Spleen (tissue), 11 donors: ENCODE measurements around the gene TRAF3IP3. TPM values are rescaled to one million over a fixed set of nuclear protein-coding genes. Genes with fewer than 3 reads are reported as not detected.
A peak's percentile ranks its signal among the peaks of the same experiment; 100 is the strongest.

ENCODE experiments used
- DNase-seq: peaks from one replicate; pipeline ENCODE4 v3.0.0-alpha.2; 2020
- H3K27ac ChIP-seq, 8 donors: fragments of 200-600 bp; sonication (generic) in 7 of 8; 1 replicate in 4 of 8; 2 replicates in 4 of 8; pipeline versions ENCODE4 v1.5.0 to v1.8.0; 2016 to 2021; ENCODE audit warnings: inconsistent platforms in 4 of 8, mild to moderate bottlenecking in 4 of 8, moderate library complexity in 1 of 8
- H3K27me3 ChIP-seq, 7 donors: fragments of 200-600 bp; sonication (generic) in 6 of 7; replicated peaks in 1 of 7; 1 replicate in 4 of 7; 2 replicates in 3 of 7; pipeline versions ENCODE4 v1.5.0 to v1.8.0; 2016 to 2021; ENCODE audit warnings: inconsistent platforms in 3 of 7, mild to moderate bottlenecking in 1 of 7
- H3K36me3 ChIP-seq, 6 donors: fragments of 200-600 bp; sonication (generic) in 5 of 6; 1 replicate in 4 of 6; 2 replicates in 2 of 6; pipeline versions ENCODE4 v1.5.0 to v1.8.0; 2016 to 2021; ENCODE audit warnings: inconsistent platforms in 2 of 6
- H3K4me1 ChIP-seq, 6 donors: fragments of 200-600 bp; sonication (generic) in 5 of 6; 1 replicate in 3 of 6; 2 replicates in 3 of 6; pipeline versions ENCODE4 v1.5.0 to v1.8.0; 2016 to 2021; ENCODE audit warnings: inconsistent platforms in 3 of 6
- H3K4me3 ChIP-seq, 8 donors: fragments of 200-600 bp; sonication (generic) in 7 of 8; 1 replicate in 4 of 8; 2 replicates in 4 of 8; pipeline versions ENCODE4 v1.5.0 to v1.8.0; 2016 to 2021; ENCODE audit warnings: inconsistent platforms in 4 of 8, mild to moderate bottlenecking in 4 of 8, moderate library complexity in 2 of 8
- H3K9me3 ChIP-seq, 8 donors: fragments of 200-600 bp; sonication (generic) in 7 of 8; 1 replicate in 4 of 8; 2 replicates in 4 of 8; pipeline versions ENCODE4 v1.5.0 to v1.8.0; 2016 to 2021; ENCODE audit warnings: inconsistent platforms in 4 of 8
- CTCF ChIP-seq, 11 experiments: fragments of 200-600 bp in 7 of 11; fragments of 450-650 bp in 4 of 11; sonication (generic) in 4 of 11; IDR thresholded peaks in 8 of 11; conservative IDR thresholded peaks in 3 of 11; 1 replicate in 7 of 11; 2 replicates in 4 of 11; pipeline versions ENCODE4 v1.4.0 to v1.8.0; 2016 to 2021; ENCODE audit warnings: antibody characterized with exemption in 11 of 11, inconsistent platforms in 4 of 11, mild to moderate bottlenecking in 1 of 11
- POLR2A ChIP-seq, 3 donors: fragments of 450-650 bp; IDR thresholded peaks; one replicate each; pipeline ENCODE4 v1.5.1; 2017; ENCODE audit warnings: antibody characterized with exemption in 3 of 3, mild to moderate bottlenecking in 1 of 3
- POLR2AphosphoS5 ChIP-seq, 3 donors: sonication (generic); formaldehyde crosslinking; IDR thresholded peaks; one replicate each; pipeline ENCODE4 v1.5.1; 2017; ENCODE audit warnings: antibody characterized with exemption in 3 of 3
- WGBS, 5 donors: extraction: QIAGEN DNeasy Blood & Tissue Kit in 3 of 5; methylation state at CpG; one replicate each; pipeline versions ENCODE4 v1.1.5 to v1.1.7; 2013 to 2018; 5-methylcytosine and 5-hydroxymethylcytosine counted together
- intact Hi-C: fragments of 100-400 bp; cut with DNase I; formaldehyde crosslinking; loops from one replicate; pipeline ENCODE4 v1.15.0; 2023; ENCODE audit warnings: low total_unique reads
- polyA plus RNA-seq, 3 donors: library from polyadenylated mRNA; stranded (reverse); fragments of 200-250 nt; gene quantifications; one replicate each; pipeline ENCODE4 v1.2.1, GENCODE V29; 2013
- total RNA-seq, 7 donors: library from RNA; depleted of rRNA in 3 of 7; stranded (reverse); fragments of >200 nt in 3 of 7; fragmentation: NEBNext Ultra II Directional in 4 of 7; extraction: Animal tissue kit (Norgen Biotek cat#: 25700) in 4 of 7; gene quantifications; one replicate each; pipeline versions ENCODE4 v1.1.0 to v1.2.1, GENCODE V29; 2016 to 2021
- donor health status: healthy with polysubstance abuse.
- donor health status: DM: no; HTN: no; CAD: no; lungs with moderate emphysema.
- donor health status: DM: no; HTN: no; CAD: no.
- donor health status: Bipolar disorder and iron deficiency.
- donor health status: healthy.
- donor health status: DM: no; HTN: no; CAD: no.
- donor health status: DM: yes; HTN: yes; CAD: no.

TRAF3IP3 gene
- total and polyA plus RNA-seq, 10 donors, result 95.4 to 189 (median 108) TPM

GRCh38 chr1:209810783-209811182 is 54.9 kb downstream of the TRAF3IP3 start:
- TF ChIP-seq POLR2A (IDR thresholded peaks at IDR 0.05) (no peak), POLR2AphosphoS5 (IDR thresholded peaks at IDR 0.05) (no peak), CTCF (IDR thresholded peaks at IDR 0.05 in 8 of 11, conservative IDR thresholded peaks at IDR 0.05 in 3 of 11) (no peak)
- Histone ChIP-seq H3K27ac (no peak overlapping the region), H3K4me3 (no peak overlapping the region), H3K27me3 (peaks cover 0 to 3% (median 0%) of the 10 kb centered on the region in 7 donors), H3K9me3 (no peaks in the 10 kb centered on the region), H3K4me1 (peaks cover 0 to 11% (median 7%) of the 10 kb centered on the region in 6 donors), H3K36me3 (no peaks in the 10 kb centered on the region)
- intact Hi-C loops, result no loop called here
- no peak for DNase-seq
- WGBS, 5 donors, result 77 to 93% (median 89%) methylated on average over 5 of the region's 5 CpGs

GRCh38 chr1:209813902-209814301 is 58.0 kb downstream of the TRAF3IP3 start:
- H3K4me3 ChIP-seq, result no peak overlapping the region
- no peaks in the 10 kb centered on the region for H3K4me1 ChIP-seq
- WGBS, 5 donors, result 81 to 94% (median 83%) methylated on average over 4 of the region's 4 CpGs
- H3K27me3 ChIP-seq, result peaks cover 0 to 6% (median 0%) of the 10 kb centered on the region in 7 donors
- intact Hi-C loops, result no loop called here
- TF ChIP-seq POLR2AphosphoS5 (IDR thresholded peaks at IDR 0.05), result no peak
- no peak for TF ChIP-seq CTCF (IDR thresholded peaks at IDR 0.05 in 8 of 11, conservative IDR thresholded peaks at IDR 0.05 in 3 of 11)
- TF ChIP-seq POLR2A (IDR thresholded peaks at IDR 0.05), result no peak
- H3K27ac ChIP-seq, result no peak overlapping the region
- no peaks in the 10 kb centered on the region for H3K36me3 ChIP-seq
- DNase-seq, result no peak
- H3K9me3 ChIP-seq, result no peaks in the 10 kb centered on the region

GRCh38 chr1:209815490-209815889 is 59.6 kb downstream of the TRAF3IP3 start:
- intact Hi-C loops, result no loop called here

DNA sequence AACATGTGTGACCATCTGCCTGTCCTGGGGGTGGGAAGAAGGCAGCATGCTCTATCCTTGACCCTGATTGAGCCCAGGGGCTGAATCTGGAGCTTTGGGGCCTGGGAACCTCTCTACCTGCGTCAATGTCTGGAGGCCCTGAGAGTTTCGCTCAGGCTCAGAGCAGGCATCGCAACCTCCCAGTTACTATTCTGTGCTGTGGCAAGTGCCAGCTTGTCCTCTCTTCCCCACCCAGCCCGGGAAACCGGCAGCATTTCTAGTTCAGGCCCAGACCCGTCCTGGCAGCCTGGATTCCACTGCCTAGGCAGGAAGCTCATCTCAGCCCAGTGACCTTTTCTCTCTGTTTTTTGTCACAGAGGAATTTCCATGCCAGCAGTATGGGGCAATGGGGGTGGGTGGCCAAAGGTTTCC is 60.1 kb downstream of the TRAF3IP3 start:
- WGBS, 5 donors, result 62 to 81% (median 76%) methylated on average over 5 to 6 of the region's 6 CpGs
- intact Hi-C loops, result no loop called here
- DNase-seq, result no peak

More at GRCh38 chr1:209815490-209815889, 59.6 kb downstream of the TRAF3IP3 start:
- TF ChIP-seq POLR2AphosphoS5 (IDR thresholded peaks at IDR 0.05), result no peak
- no peak for TF ChIP-seq POLR2A (IDR thresholded peaks at IDR 0.05)
- TF ChIP-seq CTCF (IDR thresholded peaks at IDR 0.05 in 8 of 11, conservative IDR thresholded peaks at IDR 0.05 in 3 of 11), result no peak
- DNase-seq, result no peak
- H3K4me1 ChIP-seq, result no peaks in the 10 kb centered on the region
- H3K9me3 ChIP-seq, result no peaks in the 10 kb centered on the region
- H3K27me3 ChIP-seq, result peaks cover 0 to 21% (median 5%) of the 10 kb centered on the region in 7 donors
- no peak overlapping the region for H3K4me3 ChIP-seq
- no peaks in the 10 kb centered on the region for H3K36me3 ChIP-seq
- H3K27ac ChIP-seq, result peak overlapping the region in 2 of 8 donors; percentile 22 to 45
- WGBS, 5 donors, result 50 to 69% (median 58%) methylated on average over 3 of the region's 3 CpGs

More for the DNA sequence above, 60.1 kb downstream of the TRAF3IP3 start:
- Histone ChIP-seq H3K27ac (peak overlapping the region in 2 of 8 donors; percentile 22 to 45), H3K27me3 (peaks cover 0 to 25% (median 5%) of the 10 kb centered on the region in 7 donors), H3K4me3 (no peak overlapping the region), H3K36me3 (no peaks in the 10 kb centered on the region), H3K9me3 (no peaks in the 10 kb centered on the region), H3K4me1 (no peaks in the 10 kb centered on the region)
- TF ChIP-seq CTCF (IDR thresholded peaks at IDR 0.05 in 8 of 11, conservative IDR thresholded peaks at IDR 0.05 in 3 of 11) (no peak), POLR2A (IDR thresholded peaks at IDR 0.05) (no peak), POLR2AphosphoS5 (IDR thresholded peaks at IDR 0.05) (no peak)
